KOPT-K1 (cell line): ENCODE results near the gene UBE2D3.

ENCODE experiments used
- H3K27ac ChIP-seq: fragments of 200-600 bp; sonication (generic); 2 replicates; pipeline ENCODE4 v1.5.1; 2016; ENCODE audit warnings: antibody characterized with exemption, mild to moderate bottlenecking, low read depth, low read length; ENCODE audit not compliant: poor library complexity, severe bottlenecking
- H3K36me3 ChIP-seq: fragments of 200-600 bp; sonication (generic); 2 replicates; pipeline ENCODE4 v1.5.1; 2017; ENCODE audit warnings: antibody characterized with exemption, mild to moderate bottlenecking, low read length, moderate library complexity; ENCODE audit not compliant: insufficient read depth
- H3K9me3 ChIP-seq: fragments of 200-600 bp; sonication (generic); 2 replicates; pipeline ENCODE4 v1.5.1; 2017; ENCODE audit warnings: antibody characterized with exemption, low read length, mild to moderate bottlenecking; ENCODE audit not compliant: insufficient read depth, poor library complexity, severe bottlenecking

UBE2D3 gene

GRCh38 chr4:102787096-102787881, 40.1 kb downstream of the UBE2D3 start:
- no peak overlapping the region for H3K27ac ChIP-seq
- no peaks in the 10 kb centered on the region for H3K9me3 ChIP-seq
- peaks cover 12% of the 10 kb centered on the region for H3K36me3 ChIP-seq

GRCh38 chr4:102786279-102786678, 41.1 kb downstream of the UBE2D3 start:
- peaks cover 2% of the 10 kb centered on the region; the same call in 1 of the 2 replicates for H3K36me3 ChIP-seq
- H3K27ac ChIP-seq = no peak overlapping the region
- no peaks in the 10 kb centered on the region for H3K9me3 ChIP-seq

- Histone ChIP-seq H3K27ac (no peak overlapping the region), H3K9me3 (no peaks in the 10 kb centered on the region)
Measured at GRCh38 chr4:102783006-102783405, 44.3 kb downstream of the UBE2D3 start.

GRCh38 chr4:102781570-102781969, 45.8 kb downstream of the UBE2D3 start:
- Histone ChIP-seq H3K36me3 (no peaks in the 10 kb centered on the region), H3K9me3 (no peaks in the 10 kb centered on the region), H3K27ac (no peak overlapping the region)

More at GRCh38 chr4:102783006-102783405, 44.3 kb downstream of the UBE2D3 start:
- H3K36me3 ChIP-seq = no peaks in the 10 kb centered on the region

- Histone ChIP-seq H3K27ac (no peak overlapping the region), H3K36me3 (no peaks in the 10 kb centered on the region), H3K9me3 (no peaks in the 10 kb centered on the region)
Measured at GRCh38 chr4:102780476-102781144, 46.7 kb downstream of the UBE2D3 start.

DNA sequence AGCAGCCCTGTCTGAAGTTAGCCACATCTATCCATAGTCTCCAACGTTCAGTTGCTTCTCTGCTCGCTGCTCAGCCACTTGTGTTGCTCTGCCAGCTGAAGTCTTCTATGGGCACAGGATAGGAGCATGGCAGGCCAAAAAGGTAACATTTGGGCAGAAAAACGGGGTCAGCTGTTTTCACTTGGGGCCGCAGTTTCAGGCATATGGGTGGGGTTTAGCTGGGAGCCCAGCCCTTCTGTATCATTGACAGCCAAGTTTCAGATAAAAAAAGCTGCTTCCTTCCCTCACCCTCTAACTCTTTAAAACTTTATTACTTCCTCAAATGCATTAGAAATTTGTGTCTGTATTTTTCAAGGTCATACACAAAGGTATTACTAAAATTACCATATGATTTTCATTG, 48.1 kb downstream of the UBE2D3 start:
- Histone ChIP-seq H3K36me3 (no peaks in the 10 kb centered on the region), H3K27ac (no peak overlapping the region), H3K9me3 (no peaks in the 10 kb centered on the region)

DNA sequence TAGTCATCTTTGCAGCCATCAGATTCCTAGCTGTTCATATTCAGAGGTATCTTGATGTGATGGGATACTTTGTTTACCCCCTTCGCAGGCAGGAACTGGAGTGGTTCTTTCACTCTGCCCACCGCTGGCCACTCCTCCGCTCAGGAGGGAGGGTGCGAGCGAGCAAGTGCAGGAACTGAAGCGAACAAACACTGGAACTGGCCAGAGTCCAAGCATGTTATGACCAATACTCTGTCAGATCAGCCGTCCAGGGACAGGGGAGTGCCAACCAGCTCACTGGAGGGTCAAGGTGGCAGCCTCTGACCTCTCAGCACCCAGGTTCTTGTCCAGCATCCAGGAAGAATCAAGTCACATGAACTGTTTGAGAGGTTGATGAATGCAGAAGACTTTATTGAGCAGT, 48.6 kb downstream of the UBE2D3 start:
- no peak overlapping the region for H3K27ac ChIP-seq
- no peaks in the 10 kb centered on the region for H3K9me3 ChIP-seq
- no peaks in the 10 kb centered on the region for H3K36me3 ChIP-seq

GRCh38 chr4:102775805-102776204, 51.5 kb downstream of the UBE2D3 start:
- Histone ChIP-seq H3K27ac (no peak overlapping the region), H3K36me3 (no peaks in the 10 kb centered on the region), H3K9me3 (no peaks in the 10 kb centered on the region)

DNA sequence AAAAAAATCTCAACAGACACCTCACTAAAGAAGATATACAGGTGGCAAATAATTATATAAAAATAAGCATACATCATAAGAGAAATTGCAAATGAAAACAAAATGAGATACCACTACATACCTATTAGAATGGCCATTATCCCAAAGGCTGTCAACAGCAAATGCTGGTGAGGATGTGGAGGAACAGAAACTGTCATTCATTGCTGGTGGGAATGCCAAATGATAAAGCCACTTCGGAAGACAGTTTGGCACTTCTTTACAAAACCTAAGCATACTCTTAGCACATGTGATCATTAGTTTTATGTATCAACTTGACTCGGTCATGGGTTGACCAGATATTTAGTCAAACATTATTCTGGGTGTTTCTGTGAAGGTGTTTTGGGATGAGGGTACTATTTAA, 53.1 kb downstream of the UBE2D3 start:
- Histone ChIP-seq H3K9me3 (no peaks in the 10 kb centered on the region), H3K36me3 (no peaks in the 10 kb centered on the region)

GRCh38 chr4:102772738-102773340, 54.5 kb downstream of the UBE2D3 start:
- Histone ChIP-seq H3K36me3 (no peaks in the 10 kb centered on the region), H3K9me3 (no peaks in the 10 kb centered on the region), H3K27ac (no peak overlapping the region)

More for the DNA sequence above, 53.1 kb downstream of the UBE2D3 start:
- H3K27ac ChIP-seq = no peak overlapping the region

DNA sequence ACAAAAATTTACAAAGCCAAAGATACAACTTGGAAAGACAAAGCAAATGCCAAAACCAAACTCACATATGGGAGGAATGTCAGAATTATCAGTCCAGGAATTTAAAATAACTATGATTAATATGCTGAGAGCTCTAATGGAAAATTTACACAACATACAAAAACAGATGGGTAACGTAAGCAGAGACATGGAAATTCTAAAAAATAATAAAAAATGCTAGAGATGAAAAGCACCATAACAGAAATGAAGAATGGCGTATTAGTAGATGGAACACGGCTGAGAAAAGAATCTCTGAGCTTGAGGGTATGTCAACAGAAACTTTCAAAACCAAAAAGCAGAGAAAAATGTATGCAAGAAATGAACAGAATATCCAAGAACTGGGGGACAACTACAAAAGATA, 62.5 kb downstream of the UBE2D3 start:
- Histone ChIP-seq H3K9me3 (no peaks in the 10 kb centered on the region), H3K27ac (no peak overlapping the region), H3K36me3 (no peaks in the 10 kb centered on the region)

DNA sequence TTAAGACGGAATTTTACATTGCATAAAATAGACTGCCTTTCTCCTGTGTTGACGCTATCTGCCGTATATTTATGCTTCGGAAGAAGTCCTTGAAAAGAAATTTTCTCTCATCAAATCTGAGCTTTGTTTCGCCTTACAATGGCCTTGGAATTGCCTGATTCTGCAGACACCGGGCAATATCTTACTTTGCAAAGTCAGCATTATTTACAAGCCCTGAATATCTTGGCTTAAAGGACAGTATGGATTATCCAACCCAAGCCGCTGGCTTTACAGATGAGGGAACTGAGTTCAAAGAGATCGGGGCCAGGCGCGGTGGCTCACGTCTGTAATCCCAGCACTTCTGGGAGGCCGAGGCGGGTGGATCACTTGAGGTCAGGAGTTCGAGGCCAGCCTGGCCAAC, 65.4 kb downstream of the UBE2D3 start:
- Histone ChIP-seq H3K36me3 (no peaks in the 10 kb centered on the region), H3K9me3 (no peaks in the 10 kb centered on the region), H3K27ac (no peak overlapping the region)

GRCh38 chr4:102761296-102761701, 66.1 kb downstream of the UBE2D3 start:
- no peaks in the 10 kb centered on the region for H3K9me3 ChIP-seq
- peak overlapping the region; percentile 60 for H3K27ac ChIP-seq
- H3K36me3 ChIP-seq = no peaks in the 10 kb centered on the region

DNA sequence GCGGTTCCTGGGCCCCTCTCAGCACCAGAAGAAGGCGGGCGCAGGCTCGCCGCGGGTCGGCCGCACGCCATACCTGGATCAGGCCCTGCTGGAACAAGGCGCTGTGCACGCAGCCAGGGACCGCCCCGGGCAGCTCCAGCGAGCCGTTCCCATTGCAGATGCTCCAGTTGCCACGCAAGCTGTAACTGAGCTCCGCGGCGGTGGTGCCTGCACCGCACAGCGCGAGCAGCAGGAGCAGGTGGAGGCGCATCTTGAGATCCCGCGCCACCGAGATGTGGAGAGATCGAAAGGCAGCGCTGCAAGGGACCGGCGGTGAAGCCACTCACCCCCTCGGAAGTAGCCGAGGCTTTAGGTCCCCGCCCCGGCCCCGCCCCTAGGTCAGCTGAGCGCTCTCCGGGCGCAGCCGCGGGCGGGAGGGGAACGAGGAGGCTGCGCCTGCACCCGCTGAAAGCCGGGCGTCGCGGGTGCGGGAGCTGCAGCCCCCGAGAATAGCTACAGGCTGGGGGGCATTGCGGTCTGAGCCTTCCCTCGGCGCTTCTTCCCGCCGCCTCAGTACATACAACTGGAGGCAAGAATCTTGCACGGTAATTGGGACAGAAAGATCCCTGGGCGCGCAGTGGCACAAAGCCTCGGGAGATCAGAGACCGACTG, 66.6 kb downstream of the UBE2D3 start, which contains the start of gene MANBA:
TSS of gene MANBA (minus strand) at position 324 of the 651 bp plus-strand sequence. CDS start at position 250, 74 bp downstream.
- no peaks in the 10 kb centered on the region for H3K9me3 ChIP-seq
- peak within 1 kb of the TSS; percentile 60 for H3K27ac ChIP-seq
- no peaks in the 10 kb centered on the region for H3K36me3 ChIP-seq
